Erythroblast (primary cell): ENCODE measurements around the gene SHISA6.

Experiments used
- GATA1 ChIP-seq: IDR thresholded peaks from 2 replicates; pipeline ENCODE4 v1.6.1; 2011; ENCODE audit warnings: low read depth, mild to moderate bottlenecking, control low read depth, low read length, moderate library complexity
- POLR2A ChIP-seq: IDR thresholded peaks from 2 replicates; pipeline ENCODE4 v1.6.1; 2011; ENCODE audit warnings: mild to moderate bottlenecking, low read length

DNA sequence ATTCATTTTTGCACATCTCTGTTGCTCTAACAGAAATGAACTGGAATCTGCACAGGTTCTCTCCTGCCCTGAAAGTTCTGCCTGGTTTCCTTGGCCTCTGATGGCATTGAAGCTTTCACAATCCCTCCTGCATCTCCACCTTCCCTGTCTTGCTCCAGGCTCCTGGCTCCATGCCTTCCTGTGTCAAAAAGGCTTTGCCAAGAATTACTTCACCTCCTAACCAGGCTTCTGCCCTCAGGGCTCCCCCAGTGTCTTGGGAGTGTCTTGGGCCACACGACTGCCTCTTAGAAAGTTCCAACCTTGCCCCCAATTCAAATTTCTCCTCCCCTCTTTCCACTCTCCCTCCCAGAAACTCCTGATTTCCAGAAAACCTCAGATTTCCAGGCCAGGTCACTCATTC, 320.3 kb downstream of the SHISA6 start:
- TF ChIP-seq POLR2A (no peak), GATA1 (no peak)
